GM18519 (cell line): ENCODE results near the gene NUP214.
"Not testable (repeated sequence)": the region's sequence is repeated elsewhere in the genome, so short reads cannot be mapped to it uniquely, and the experiment has no call there.

ENCODE experiments used
- ATAC-seq: cut with Tn5 transposase; IDR thresholded peaks from one replicate; pipeline ENCODE4 v1.9.1; 2021; ENCODE audit warnings: mild to moderate bottlenecking, moderate library complexity; ENCODE audit not compliant: unreplicated experiment, low FRiP score

NUP214 gene

DNA sequence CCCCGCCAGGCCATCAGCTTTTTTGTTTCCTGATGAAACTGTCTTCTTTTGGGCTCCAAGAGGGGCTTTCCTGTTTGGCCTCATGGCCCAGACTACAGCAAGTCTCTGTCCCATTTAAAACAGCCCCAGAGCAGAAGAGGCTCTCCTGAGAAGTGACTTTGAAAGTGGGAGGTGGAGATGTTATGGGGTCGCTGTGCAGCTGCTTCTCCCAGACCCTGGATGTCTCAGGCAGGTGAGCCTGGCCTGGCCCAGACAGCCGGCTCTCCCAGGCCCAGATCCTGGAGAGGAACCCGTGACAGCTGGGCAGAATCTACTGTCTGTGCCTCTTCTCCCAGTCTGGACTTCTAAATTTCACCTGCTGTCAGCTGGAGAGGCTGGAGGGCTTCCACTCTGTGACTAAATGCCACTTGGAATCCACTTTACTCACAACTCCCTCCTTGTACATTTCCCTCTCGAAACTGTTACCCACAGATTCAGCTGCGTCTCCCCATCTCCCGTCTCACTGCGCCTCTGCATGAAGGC is 130.4 kb downstream of the NUP214 start:
- no peak for ATAC-seq

DNA sequence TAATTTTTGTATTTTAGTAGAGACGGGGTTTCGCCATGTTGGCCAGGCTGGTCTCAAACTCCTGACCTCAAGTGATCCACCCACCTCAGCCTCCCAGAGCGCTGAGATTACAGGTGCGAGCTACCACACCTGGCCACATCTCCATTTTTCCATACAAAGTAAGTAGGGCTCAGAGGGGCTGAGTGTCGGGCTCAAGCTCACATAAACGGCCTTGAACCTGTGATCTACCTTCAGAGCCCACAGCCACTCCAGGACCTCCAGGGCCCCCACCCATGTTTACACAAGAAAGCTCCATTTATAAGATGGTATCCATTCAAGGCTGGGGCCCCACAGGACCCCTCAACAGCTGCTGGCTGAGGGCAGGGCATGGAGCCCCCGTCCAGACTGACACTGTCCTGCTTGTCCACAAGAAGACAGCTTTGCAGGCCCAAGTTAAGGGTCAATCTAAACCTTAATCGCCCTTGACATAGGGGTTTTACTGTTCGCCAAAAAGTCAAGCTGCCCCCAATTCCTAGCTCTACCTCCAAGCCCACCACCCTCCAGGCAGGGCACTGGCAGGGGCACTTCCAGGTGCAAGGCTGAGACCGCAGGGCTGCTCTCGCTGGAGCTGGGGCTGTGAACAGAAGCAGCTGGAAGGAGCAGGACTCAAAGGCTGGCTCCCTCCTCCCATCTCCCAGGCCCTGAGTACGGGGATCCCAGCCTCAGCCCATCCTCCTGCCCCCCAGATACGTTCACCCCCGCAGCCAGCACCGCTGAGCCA is 132.1 kb downstream of the NUP214 start:
- no peak for ATAC-seq

DNA sequence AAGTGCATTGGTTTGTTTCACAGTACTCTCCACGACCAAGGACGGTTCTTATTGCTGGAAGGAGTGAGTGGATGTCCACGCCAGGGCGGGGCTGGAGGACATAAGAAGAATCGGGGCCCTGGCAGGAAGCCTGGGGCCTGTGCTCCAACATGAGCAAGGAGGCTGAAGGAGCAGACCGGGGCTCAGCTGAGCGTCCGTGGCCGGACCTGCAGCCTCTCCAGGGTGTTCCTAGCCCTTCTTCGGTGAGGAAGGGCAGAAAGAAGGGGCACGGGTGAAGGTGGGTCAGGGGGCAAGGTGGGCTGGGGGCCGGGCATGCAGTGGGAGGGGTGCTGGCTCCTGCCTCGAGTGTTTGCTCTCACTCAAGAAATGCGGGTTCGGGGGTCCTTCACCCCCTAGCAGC is 132.8 kb downstream of the NUP214 start:
- no peak for ATAC-seq

DNA sequence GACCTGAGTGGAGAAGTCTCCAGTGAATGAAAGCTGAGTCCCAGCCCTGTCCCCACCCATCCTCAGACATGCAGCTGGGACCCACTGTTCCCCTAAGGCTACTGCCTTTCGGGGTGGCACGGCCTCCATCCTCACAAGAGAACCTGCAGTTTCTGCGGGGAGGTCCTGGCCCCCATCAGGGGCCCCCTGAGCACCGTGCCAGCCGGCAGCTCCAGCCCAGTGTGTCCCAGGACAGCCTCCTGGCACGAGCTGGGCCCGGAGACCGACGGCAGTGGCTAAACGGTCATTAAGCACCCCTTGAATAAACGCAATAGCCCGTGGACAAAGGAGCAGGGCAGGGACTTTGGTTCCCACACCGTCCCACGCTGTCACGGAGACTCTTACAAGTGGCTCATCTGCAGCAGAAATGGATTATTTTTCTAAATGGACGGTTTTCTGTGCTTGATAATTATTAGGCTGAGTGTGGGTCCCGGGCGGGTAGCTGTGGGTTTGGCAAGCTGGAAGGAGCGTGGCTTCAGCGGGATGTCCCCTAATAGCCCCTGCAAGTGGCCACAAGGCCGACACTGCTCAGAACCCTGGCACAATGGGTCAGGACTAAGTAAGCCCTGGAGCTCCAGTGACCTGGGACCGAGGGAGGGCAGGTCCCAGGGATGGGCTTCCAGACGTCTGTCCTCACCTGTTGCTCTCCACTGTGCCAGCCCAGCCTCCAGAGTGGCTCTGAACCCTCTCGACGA is 133.5 kb downstream of the NUP214 start:
- ATAC-seq, result no peak

DNA sequence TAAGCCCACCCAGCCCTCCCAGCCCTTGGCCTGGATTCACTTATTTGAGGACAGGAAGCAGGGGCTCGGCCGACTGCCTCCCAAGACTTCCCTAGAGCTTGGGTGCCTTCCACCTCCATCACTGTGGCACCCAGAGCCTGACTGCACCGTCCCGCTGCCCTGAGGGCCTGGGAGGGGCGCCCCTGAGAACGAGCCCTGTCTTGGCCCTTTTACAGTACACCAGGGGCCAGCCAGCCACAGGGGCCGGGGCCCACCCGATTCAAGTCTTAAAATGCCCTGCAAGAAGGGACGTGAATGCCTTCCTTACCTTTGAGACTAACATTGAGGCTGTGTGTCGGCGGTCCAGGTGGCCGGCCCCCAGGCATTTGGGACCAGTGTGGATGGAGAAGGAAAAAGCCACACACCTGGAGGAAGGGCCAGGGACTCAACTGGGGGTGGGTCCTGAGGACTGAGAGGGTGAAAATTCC is 134.1 kb downstream of the NUP214 start:
- ATAC-seq, result no peak

DNA sequence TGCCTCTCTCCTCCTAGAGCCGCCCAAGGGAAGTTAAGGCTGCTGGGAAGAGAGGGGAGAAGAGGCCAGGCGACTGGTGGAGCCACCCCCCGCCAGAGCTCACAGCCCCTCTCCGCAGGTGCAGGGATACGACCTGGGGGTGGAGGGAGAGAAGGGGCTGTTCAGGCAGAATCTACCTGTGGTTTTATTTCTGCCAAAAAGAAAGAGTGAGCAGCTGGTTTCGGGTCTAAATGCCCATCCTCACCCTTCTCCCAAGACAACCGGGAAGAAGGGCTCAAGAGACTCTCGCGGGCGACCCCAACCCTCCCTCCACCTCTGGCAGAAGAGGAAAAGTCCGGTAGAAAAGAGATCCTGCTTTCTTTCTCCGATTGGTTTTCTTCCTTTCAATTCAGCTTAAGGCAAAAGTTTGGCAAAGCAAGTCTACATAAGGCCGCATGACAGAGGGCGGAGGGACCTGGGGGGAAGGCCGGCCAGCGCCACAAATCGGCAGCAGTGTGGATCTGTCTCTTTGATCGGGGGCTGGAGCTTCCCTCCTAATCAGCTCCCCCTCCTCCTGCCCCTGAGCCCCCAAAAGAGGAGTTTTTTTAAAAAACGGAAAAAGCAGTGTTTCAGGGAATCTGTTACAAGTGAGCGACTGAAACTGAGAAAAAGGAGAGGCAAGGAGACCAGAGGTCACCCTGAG is 134.7 kb downstream of the NUP214 start:
- no peak for ATAC-seq

GRCh38 chr9:131260751-131261452 is 135.5 kb downstream of the NUP214 start:
- ATAC-seq, result no peak

- no peak for ATAC-seq
Observed at GRCh38 chr9:131262327-131263032, 137.1 kb downstream of the NUP214 start.

GRCh38 chr9:131263033-131263343 is 137.6 kb downstream of the NUP214 start:
- not testable (repeated sequence) for ATAC-seq

GRCh38 chr9:131263701-131264100 is 138.3 kb downstream of the NUP214 start:
- no peak for ATAC-seq

DNA sequence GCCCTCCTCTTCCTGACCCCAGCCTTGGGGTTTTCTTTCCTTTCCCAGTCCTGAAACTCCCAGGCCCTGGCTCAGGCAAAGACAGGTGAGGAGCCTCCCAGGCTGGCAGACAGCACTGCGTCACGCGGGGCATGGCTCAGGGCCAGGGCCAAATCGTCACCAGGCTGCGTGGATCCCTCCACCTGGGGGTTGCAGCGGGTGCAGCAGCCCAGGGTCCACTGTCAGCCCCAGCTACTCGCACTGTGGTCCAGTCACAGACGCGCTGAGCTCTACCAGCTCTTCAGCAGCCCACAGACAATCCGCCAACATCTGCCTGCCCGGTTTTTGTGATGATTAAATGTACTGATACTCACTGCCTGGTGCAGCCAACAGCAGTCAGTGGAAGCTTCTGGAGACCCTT is 138.8 kb downstream of the NUP214 start:
- no peak for ATAC-seq

DNA sequence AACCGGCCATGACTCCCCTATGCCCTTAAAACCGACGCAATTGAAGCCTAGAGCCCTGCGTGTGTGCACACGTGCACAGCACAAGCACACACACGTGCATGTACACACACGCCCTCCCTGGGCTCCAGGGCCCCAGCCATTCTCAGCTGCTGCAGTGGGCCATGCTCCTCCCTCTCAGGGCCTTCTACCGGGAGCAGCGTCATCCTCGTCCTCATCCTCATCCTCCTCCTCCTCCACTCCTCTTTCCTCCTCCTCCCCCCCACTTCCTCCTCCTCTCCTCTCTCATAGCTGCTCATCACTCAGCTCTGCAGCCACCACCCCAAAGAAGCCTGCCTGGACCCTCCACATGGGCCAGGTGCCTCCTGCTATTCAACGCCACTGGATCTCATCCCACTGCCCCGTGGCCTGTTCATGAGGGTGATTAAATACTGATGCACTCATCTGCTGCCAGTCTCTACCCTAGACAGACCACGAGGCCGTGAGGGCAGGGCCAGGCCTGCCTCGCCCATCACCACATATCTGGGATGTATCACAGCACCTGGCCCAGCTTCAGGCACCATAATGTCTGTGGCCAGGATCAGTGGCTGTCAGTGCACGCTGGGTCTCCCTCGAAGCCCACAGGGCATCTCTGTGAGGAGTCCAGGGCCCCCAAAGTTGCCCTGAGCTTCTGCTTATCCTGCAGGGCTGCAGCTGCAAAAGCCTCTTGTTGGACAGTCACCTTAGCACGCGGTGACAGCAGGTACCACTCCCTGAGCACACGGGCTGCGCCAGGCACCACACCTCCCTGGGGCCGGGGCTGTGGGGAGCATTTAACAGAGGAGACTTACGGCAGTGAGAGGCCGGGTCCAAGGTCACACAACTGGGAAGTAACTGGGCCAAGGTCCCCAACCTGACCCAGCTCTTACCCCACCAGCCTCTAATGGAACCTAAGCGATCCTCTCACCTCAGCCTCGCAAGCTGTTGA is 141.2 kb downstream of the NUP214 start:
- ATAC-seq, result no peak

DNA sequence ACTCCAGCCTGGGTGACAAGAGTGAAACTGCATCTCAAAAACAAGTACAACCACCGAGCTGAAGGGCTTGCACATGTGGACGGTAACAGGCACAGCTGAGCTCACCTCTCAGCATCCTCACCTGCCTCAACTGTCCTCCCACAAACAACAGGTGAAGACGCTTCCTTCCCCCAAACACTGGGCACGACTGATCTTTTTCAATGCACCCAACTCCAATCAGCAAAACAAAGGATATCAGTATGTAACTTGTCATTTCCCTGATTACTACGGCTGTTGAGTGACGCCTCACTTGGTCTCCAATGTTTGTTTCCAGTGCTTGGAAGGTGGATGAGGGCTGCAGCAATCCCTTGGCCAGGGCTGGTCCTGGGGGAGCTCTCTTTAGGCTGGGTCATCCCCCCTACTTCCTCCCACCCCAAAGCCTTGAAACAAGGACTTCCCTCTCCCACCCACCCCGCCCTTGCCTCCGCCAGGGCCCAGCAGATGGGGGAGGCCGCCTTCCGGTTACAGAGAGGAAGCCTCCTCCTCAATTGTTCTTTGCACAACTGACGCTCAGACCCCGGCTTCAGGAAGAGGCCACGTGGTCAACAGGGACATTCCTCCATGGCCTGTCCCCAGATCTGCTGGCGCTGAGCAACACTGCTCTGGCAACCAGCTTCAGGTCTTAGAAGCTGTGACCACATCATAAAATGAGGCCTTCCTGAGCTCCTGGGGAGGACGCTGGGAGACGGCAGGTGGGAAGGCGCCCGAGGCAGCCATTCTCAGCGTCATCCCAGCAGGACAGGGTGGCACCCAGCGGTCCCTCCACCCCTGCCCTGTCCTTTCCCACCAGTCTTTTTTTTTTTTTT is 145.0 kb downstream of the NUP214 start:
- no peak for ATAC-seq

GRCh38 chr9:131271016-131271273 is 145.6 kb downstream of the NUP214 start:
- not testable (repeated sequence) for ATAC-seq

GRCh38 chr9:131271506-131271931 is 146.1 kb downstream of the NUP214 start:
- ATAC-seq, result no peak

DNA sequence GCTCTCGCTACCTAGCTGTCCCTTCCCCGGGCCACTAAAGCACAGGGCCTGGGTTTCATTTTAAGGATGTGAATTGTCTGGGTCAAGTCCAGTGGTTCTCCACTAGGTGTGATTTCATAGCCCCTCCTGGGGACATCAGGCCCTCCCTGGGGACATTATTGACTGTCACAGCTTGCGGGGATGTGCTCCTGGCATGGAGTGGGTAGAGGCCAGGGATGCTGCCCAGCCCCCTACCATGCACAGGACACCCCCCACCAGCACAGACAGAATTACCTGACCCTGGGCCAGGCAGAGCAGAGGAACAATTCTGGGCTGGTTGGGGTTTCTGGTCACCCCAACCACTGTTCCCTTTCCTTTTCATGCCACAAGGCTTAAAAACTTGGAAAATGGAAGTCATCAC is 146.8 kb downstream of the NUP214 start:
- ATAC-seq, result no peak

DNA sequence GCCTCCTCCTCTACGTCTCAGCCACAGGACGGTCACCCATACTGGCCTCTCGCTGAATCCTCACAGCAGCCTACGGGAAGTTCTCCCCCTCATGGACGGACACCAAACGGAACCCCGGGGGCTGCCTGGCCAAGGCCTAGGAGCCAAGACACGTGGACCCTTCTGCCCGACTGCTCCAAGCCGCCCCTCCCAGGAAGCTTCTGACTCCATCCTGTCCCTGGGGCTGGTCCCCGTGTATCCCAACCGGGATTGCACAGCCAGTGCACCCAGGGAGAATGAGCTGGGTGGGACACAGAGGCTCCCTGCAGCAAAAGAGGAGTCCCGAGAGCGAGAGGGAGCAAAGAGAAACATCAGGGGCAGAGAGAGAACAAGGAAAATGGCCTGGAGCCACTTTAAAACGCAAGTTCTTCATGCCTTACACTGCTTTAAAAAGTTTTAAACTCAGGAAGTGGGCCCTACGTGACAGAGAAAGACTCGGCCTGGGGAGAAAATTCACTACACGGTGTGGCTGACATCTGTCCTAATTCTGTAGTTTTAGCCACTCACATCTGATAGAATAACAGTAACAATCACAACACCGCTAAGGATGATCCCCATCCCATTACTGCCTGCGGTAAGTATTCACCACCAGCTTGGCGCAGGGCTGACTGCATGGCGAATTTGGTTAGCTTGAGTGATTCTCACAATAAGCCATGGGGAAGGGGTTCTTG is 147.9 kb downstream of the NUP214 start:
- no peak for ATAC-seq
